GM23338 (cell line): ENCODE results near the gene BRAF. TPM values are rescaled to one million over a fixed set of nuclear protein-coding genes. Genes with fewer than 3 reads are reported as not detected.

Source experiments
- ATAC-seq: fragments of 200-7000 bp; cut with Tn5 transposase; 3 replicates; pipeline ENCODE4 v1.9.1; 2020
- DNase-seq: peaks from one replicate; pipeline ENCODE4 v3.0.0-alpha.2; 2015; ENCODE audit warnings: low spot score
- H2AFZ ChIP-seq: fragments of 200-600 bp; sonication (generic); 2 replicates; pipeline ENCODE4 v1.8.0; 2016; ENCODE audit warnings: antibody characterized with exemption, mild to moderate bottlenecking, moderate library complexity
- H3F3A ChIP-seq: fragments of 200-600 bp; sonication (generic); replicated peaks from 2 replicates; pipeline ENCODE4 v1.8.0; 2017; ENCODE audit warnings: antibody characterized with exemption, mixed run types, low read depth
- H3K27ac ChIP-seq: fragments of 200-600 bp; sonication (generic); 2 replicates; pipeline ENCODE4 v1.6.1; 2016; ENCODE audit warnings: low read depth
- H3K27me3 ChIP-seq: fragments of 200-600 bp; sonication (generic); 2 replicates; pipeline ENCODE4 v1.8.0; 2016; ENCODE audit warnings: mild to moderate bottlenecking, mixed run types, moderate library complexity; ENCODE audit not compliant: insufficient read depth
- H3K36me3 ChIP-seq: fragments of 200-600 bp; sonication (generic); 2 replicates; pipeline ENCODE4 v1.8.0; 2016; ENCODE audit warnings: mild to moderate bottlenecking; ENCODE audit not compliant: insufficient read depth
- H3K4me1 ChIP-seq: fragments of 200-600 bp; sonication (generic); 2 replicates; pipeline ENCODE4 v1.8.0; 2016; ENCODE audit warnings: mild to moderate bottlenecking, moderate library complexity; ENCODE audit not compliant: insufficient read depth
- H3K4me2 ChIP-seq: fragments of 200-600 bp; sonication (generic); 2 replicates; pipeline ENCODE4 v1.7.1; 2017; ENCODE audit warnings: mixed run types
- H3K4me3 ChIP-seq: fragments of 200-600 bp; sonication (generic); 2 replicates; pipeline ENCODE4 v1.6.1; 2016; ENCODE audit warnings: mixed run types
- H3K79me2 ChIP-seq: fragments of 200-600 bp; sonication (generic); replicated peaks from 2 replicates; pipeline ENCODE4 v1.8.0; 2017; ENCODE audit warnings: mild to moderate bottlenecking; ENCODE audit not compliant: insufficient read depth
- H3K9me2 ChIP-seq: fragments of 200-600 bp; sonication (generic); 2 replicates; pipeline ENCODE4 v1.8.0; 2017; ENCODE audit not compliant: insufficient read depth
- H4K20me1 ChIP-seq: fragments of 200-600 bp; sonication (generic); replicated peaks from 2 replicates; pipeline ENCODE4 v1.8.0; 2017; ENCODE audit warnings: mild to moderate bottlenecking; ENCODE audit not compliant: insufficient read depth
- H3K27ac Mint-ChIP-seq: 2 replicates; pipeline ENCODE4 v1.8.0; 2020; ENCODE audit warnings: inconsistent platforms, mild to moderate bottlenecking, moderate library complexity, mixed read lengths
- H3K27me3 Mint-ChIP-seq: 3 replicates; pipeline ENCODE4 v1.8.0; 2022; ENCODE audit warnings: low read depth, mild to moderate bottlenecking, moderate library complexity, mixed read lengths, inconsistent platforms; ENCODE audit not compliant: insufficient read depth, poor library complexity
- H3K36me3 Mint-ChIP-seq: 3 replicates; pipeline ENCODE4 v1.8.0; 2021; ENCODE audit warnings: low read depth, mild to moderate bottlenecking, inconsistent platforms, moderate library complexity, mixed read lengths
- H3K4me1 Mint-ChIP-seq: 3 replicates; pipeline ENCODE4 v1.8.0; 2020; ENCODE audit warnings: mild to moderate bottlenecking, inconsistent platforms, mixed read lengths
- H3K4me3 Mint-ChIP-seq: 3 replicates; pipeline ENCODE4 v1.8.0; 2021; ENCODE audit warnings: moderate library complexity, mild to moderate bottlenecking, inconsistent platforms, mixed read lengths
- H3K9me3 Mint-ChIP-seq: 3 replicates; pipeline ENCODE4 v1.8.0; 2020; ENCODE audit warnings: moderate library complexity, mild to moderate bottlenecking, inconsistent platforms, mixed read lengths
- EZH2 ChIP-seq: fragments of 200-600 bp; sonication (generic); IDR thresholded peaks from one replicate; pipeline ENCODE4 v1.8.0; 2017; ENCODE audit warnings: antibody characterized with exemption, mild to moderate bottlenecking, low read depth; ENCODE audit not compliant: unreplicated experiment
- EZH2phosphoT487 ChIP-seq: fragments of 200-600 bp; sonication (generic); IDR thresholded peaks from one replicate; pipeline ENCODE4 v1.8.1; 2018; ENCODE audit warnings: antibody characterized with exemption; ENCODE audit not compliant: unreplicated experiment
- JUNB ChIP-seq: IDR thresholded peaks from one replicate; pipeline ENCODE4 v1.6.1; 2016; ENCODE audit warnings: antibody characterized with exemption; ENCODE audit not compliant: unreplicated experiment
- POLR2AphosphoS5 ChIP-seq: IDR thresholded peaks from 2 replicates; pipeline ENCODE4 v1.6.1; 2016; ENCODE audit warnings: antibody characterized with exemption, low read depth
- REST ChIP-seq: IDR thresholded peaks from one replicate; pipeline ENCODE4 v1.6.1; 2018; ENCODE audit warnings: antibody characterized with exemption; ENCODE audit not compliant: unreplicated experiment
- STAT1 ChIP-seq: IDR thresholded peaks from one replicate; pipeline ENCODE4 v1.6.1; 2016; ENCODE audit warnings: antibody characterized with exemption; ENCODE audit not compliant: unreplicated experiment
- ZNF114 ChIP-seq: fragments of 250-450 bp; sonication (Bioruptor Pico); IDR thresholded peaks from 2 replicates; pipeline ENCODE4 v1.5.0; 2020; ENCODE audit warnings: mild to moderate bottlenecking, moderate library complexity
- ZNF331 ChIP-seq: fragments of 250-450 bp; sonication (Bioruptor Pico); IDR thresholded peaks from 2 replicates; pipeline ENCODE4 v1.5.0; 2020; ENCODE audit warnings: low read depth, mild to moderate bottlenecking, moderate library complexity
- polyA plus RNA-seq: library from polyadenylated mRNA; unstranded; fragments of >200 nt; fragmentation: Nextera tagmentation; extraction: Ambion mirVana; gene quantifications from 2 replicates; pipeline ENCODE4 v1.2.1, GENCODE V29; 2016
- total RNA-seq: library from RNA; depleted of rRNA; stranded (reverse); fragments of >200 nt; shearing (Covaris generic); gene quantifications from 2 replicates; pipeline ENCODE4 v1.2.3, GENCODE V29; 2014
- TF ChIP-seq, protein P1 (sequence below), 2 experiments: fragments of 200-600 bp in 1 of 2; sonication (generic) in 1 of 2; conservative IDR thresholded peaks; 2 replicates each; pipeline versions ENCODE4 v1.5.1 to v1.6.1; 2016 to 2017; ENCODE audit warnings: antibody characterized with exemption in 2 of 2, low read depth in 2 of 2, mild to moderate bottlenecking in 2 of 2, moderate library complexity in 1 of 2
- TF ChIP-seq, protein P2 (sequence below): IDR thresholded peaks from 2 replicates; pipeline ENCODE4 v1.6.1; 2016; ENCODE audit warnings: antibody characterized with exemption

BRAF gene
- total and polyA plus RNA-seq, 2 experiments from 2014 or later = 14.6 to 36.8 TPM

DNA sequence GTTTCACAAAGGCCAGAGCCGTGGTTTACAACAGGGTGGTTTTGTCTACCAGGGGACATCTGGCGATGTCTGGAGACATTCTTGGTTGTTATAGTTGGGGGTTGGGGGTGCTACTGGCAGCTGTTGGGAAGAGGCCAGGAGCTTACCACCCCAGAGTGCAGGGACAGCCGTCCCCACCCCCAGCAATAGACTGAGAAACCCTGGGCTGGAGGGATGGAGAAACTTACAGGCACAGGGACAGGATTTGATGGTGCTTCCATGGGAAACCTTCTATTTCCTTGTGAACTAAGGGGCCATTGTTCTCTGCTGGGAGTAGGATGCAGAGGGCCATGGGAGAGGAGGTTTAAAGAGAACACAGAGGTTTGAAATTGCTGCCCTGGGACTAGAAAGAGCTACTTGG, 241.1 kb downstream of the BRAF start (continued):
- TF ChIP-seq REST = no peak
- TF ChIP-seq, protein P1, sequence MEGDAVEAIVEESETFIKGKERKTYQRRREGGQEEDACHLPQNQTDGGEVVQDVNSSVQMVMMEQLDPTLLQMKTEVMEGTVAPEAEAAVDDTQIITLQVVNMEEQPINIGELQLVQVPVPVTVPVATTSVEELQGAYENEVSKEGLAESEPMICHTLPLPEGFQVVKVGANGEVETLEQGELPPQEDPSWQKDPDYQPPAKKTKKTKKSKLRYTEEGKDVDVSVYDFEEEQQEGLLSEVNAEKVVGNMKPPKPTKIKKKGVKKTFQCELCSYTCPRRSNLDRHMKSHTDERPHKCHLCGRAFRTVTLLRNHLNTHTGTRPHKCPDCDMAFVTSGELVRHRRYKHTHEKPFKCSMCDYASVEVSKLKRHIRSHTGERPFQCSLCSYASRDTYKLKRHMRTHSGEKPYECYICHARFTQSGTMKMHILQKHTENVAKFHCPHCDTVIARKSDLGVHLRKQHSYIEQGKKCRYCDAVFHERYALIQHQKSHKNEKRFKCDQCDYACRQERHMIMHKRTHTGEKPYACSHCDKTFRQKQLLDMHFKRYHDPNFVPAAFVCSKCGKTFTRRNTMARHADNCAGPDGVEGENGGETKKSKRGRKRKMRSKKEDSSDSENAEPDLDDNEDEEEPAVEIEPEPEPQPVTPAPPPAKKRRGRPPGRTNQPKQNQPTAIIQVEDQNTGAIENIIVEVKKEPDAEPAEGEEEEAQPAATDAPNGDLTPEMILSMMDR (conservative IDR thresholded peaks at IDR 0.05; ENCODE audit: low read depth in 2 of 2) = no peak

DNA sequence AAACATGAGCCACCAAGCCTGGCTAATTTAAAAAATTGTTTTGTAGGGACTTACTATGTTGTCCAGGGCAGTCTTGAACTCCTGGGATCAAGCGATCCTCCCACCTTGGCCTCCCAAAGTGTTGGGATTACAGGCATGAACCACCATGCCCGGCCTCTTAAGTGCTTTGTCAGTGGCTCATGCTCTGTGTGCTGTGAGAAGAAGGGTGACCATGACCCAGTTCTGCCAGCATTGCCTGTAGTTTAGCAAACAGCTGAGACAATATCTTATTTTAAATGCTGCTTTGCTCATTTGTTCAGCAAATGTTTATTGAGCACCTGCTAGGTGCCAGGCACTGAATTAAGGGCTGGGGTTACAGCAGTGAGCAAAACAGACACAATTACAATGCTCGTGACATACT, 243.0 kb downstream of the BRAF start:
- Histone ChIP-seq H3K9me2 (no peaks in the 10 kb centered on the region), H4K20me1 (no peaks in the 10 kb centered on the region), H3K79me2 (no peaks in the 10 kb centered on the region), H3K4me2 (no peak overlapping the region), H3K4me1 (no peaks in the 10 kb centered on the region), H3K36me3 (no peaks in the 10 kb centered on the region; the same call in 1 of the 2 replicates), H3K4me3 (no peak overlapping the region), H3K27ac (no peak overlapping the region), H2AFZ (no peak overlapping the region), H3F3A (no peaks in the 10 kb centered on the region), H3K27me3 (no peaks in the 10 kb centered on the region)
- Mint-ChIP-seq H3K4me3 (no peak overlapping the region), H3K27me3 (peaks cover 8% of the 10 kb centered on the region), H3K9me3 (no peaks in the 10 kb centered on the region; the same call in 2 of the 3 replicates), H3K36me3 (peaks cover 5% of the 10 kb centered on the region; the same call in 1 of the 3 replicates), H3K27ac (no peak overlapping the region), H3K4me1 (no peaks in the 10 kb centered on the region; the same call in 2 of the 3 replicates)
- ATAC-seq = no peak
- DNase-seq = no peak
- TF ChIP-seq REST (no peak), STAT1 (no peak), ZNF114 (CRISPR knock-in tag) (no peak), ZNF331 (CRISPR knock-in tag) (no peak), EZH2 (no peak), JUNB (no peak), EZH2phosphoT487 (no peak), POLR2AphosphoS5 (no peak)
- TF ChIP-seq, protein P1 (conservative IDR thresholded peaks at IDR 0.05; ENCODE audit: low read depth in 2 of 2) = no peak
- TF ChIP-seq, protein P2, sequence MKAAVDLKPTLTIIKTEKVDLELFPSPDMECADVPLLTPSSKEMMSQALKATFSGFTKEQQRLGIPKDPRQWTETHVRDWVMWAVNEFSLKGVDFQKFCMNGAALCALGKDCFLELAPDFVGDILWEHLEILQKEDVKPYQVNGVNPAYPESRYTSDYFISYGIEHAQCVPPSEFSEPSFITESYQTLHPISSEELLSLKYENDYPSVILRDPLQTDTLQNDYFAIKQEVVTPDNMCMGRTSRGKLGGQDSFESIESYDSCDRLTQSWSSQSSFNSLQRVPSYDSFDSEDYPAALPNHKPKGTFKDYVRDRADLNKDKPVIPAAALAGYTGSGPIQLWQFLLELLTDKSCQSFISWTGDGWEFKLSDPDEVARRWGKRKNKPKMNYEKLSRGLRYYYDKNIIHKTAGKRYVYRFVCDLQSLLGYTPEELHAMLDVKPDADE = no peak
